Nephron (organoid): ENCODE results near the gene THSD4.

Experiments used
- H3K27ac Mint-ChIP-seq, 3 experiments: 2 replicates each; pipeline ENCODE4 v1.8.0; 2020; ENCODE audit warnings: mixed read lengths in 3 of 3, mild to moderate bottlenecking in 2 of 3, moderate library complexity in 1 of 3
- H3K27me3 Mint-ChIP-seq: 2 replicates; pipeline ENCODE4 v1.8.0; 2021; ENCODE audit warnings: low read depth, mild to moderate bottlenecking, moderate library complexity, mixed read lengths
- H3K36me3 Mint-ChIP-seq: 2 replicates; pipeline ENCODE4 v1.8.0; 2020; ENCODE audit warnings: low read depth, mixed read lengths
- H3K4me1 Mint-ChIP-seq: 2 replicates; pipeline ENCODE4 v1.8.0; 2020; ENCODE audit warnings: mixed read lengths
- H3K4me3 Mint-ChIP-seq, 3 experiments: 2 replicates each; pipeline ENCODE4 v1.8.0; 2020; ENCODE audit warnings: mild to moderate bottlenecking in 3 of 3, mixed read lengths in 3 of 3, moderate library complexity in 2 of 3
- H3K9me3 Mint-ChIP-seq: 2 replicates; pipeline ENCODE4 v1.8.0; 2020; ENCODE audit warnings: mixed read lengths
- TF ChIP-seq, protein P1 (sequence below), 3 experiments: fragments of 200-600 bp; sonication (generic); IDR thresholded peaks; one replicate each; pipeline ENCODE4 v1.5.0; 2021; ENCODE audit warnings: antibody characterized with exemption in 3 of 3; ENCODE audit not compliant: unreplicated experiment in 3 of 3

THSD4 gene

DNA sequence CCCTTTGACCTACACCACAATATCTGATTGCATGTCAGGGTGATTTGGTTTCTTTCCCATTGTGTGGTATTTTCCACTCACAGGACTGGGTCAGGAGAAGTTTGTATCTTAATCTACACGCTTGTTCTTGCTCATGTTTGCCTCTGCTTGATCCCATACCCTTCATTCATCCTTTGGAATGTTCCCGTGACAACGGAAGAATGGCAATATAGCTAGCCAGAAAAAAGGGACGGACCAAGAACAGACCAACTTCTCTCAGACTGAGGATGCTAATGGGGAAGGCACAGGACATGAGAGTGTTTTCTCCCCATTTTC, 7.8 kb upstream of the THSD4 start:
- Mint-ChIP-seq H3K4me1 (peaks cover 5% of the 10 kb centered on the region), H3K9me3 (peaks cover 6% of the 10 kb centered on the region), H3K4me3 (no peak overlapping the region), H3K36me3 (no peaks in the 10 kb centered on the region), H3K27ac (no peak overlapping the region), H3K27me3 (peaks cover 22% of the 10 kb centered on the region)
- TF ChIP-seq, protein P1, sequence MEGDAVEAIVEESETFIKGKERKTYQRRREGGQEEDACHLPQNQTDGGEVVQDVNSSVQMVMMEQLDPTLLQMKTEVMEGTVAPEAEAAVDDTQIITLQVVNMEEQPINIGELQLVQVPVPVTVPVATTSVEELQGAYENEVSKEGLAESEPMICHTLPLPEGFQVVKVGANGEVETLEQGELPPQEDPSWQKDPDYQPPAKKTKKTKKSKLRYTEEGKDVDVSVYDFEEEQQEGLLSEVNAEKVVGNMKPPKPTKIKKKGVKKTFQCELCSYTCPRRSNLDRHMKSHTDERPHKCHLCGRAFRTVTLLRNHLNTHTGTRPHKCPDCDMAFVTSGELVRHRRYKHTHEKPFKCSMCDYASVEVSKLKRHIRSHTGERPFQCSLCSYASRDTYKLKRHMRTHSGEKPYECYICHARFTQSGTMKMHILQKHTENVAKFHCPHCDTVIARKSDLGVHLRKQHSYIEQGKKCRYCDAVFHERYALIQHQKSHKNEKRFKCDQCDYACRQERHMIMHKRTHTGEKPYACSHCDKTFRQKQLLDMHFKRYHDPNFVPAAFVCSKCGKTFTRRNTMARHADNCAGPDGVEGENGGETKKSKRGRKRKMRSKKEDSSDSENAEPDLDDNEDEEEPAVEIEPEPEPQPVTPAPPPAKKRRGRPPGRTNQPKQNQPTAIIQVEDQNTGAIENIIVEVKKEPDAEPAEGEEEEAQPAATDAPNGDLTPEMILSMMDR (IDR thresholded peaks at IDR 0.05; ENCODE audit: unreplicated experiment in 3 of 3): no peak

DNA sequence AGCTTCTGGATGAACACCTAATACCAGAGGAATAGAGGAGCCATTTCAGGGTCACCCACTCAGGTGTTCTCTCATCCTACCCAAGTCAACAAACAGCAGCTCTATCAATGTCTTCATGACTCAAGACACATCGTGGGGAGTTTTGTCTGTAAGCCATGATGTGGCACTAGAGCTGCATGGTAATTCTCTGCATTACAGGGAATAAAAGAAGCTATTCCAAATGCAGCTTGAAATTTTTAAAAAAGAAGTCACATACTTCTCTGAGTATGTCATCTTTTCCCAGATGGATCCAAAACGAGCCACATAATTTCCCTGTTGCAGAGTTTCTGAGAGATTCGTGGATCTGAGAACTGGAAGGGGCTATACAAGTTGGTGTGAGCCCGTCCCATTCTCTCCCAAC, 6.1 kb upstream of the THSD4 start:
- Mint-ChIP-seq H3K9me3 (no peaks in the 10 kb centered on the region), H3K36me3 (no peaks in the 10 kb centered on the region), H3K27me3 (peaks cover 26% of the 10 kb centered on the region), H3K4me1 (no peaks in the 10 kb centered on the region), H3K27ac (no peak overlapping the region), H3K4me3 (no peak overlapping the region)
- TF ChIP-seq, protein P1 (IDR thresholded peaks at IDR 0.05; ENCODE audit: unreplicated experiment in 3 of 3): no peak

DNA sequence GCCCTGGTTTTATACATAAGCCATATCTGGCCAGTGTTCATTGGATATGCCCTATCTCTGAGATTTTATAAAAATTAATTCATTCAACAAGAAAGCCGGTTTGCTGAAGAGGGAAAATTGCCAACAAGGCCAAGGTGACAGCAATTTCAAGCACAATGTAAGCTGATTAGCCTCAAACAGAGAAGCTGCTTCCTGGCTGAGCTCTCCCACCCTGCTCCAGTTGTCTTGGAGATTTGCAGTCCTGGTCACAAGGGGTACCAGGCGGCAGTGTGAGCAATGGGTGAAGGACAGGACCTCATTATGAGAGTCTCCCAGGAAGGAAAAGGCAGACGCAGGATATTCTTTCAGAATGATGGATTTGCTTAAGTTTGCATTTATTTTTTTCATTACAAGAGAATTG, 5.4 kb upstream of the THSD4 start:
- Mint-ChIP-seq H3K4me1 (no peaks in the 10 kb centered on the region), H3K9me3 (no peaks in the 10 kb centered on the region), H3K4me3 (no peak overlapping the region), H3K27ac (no peak overlapping the region), H3K27me3 (peaks cover 32% of the 10 kb centered on the region), H3K36me3 (no peaks in the 10 kb centered on the region)
- TF ChIP-seq, protein P1 (IDR thresholded peaks at IDR 0.05; ENCODE audit: unreplicated experiment in 3 of 3): no peak

DNA sequence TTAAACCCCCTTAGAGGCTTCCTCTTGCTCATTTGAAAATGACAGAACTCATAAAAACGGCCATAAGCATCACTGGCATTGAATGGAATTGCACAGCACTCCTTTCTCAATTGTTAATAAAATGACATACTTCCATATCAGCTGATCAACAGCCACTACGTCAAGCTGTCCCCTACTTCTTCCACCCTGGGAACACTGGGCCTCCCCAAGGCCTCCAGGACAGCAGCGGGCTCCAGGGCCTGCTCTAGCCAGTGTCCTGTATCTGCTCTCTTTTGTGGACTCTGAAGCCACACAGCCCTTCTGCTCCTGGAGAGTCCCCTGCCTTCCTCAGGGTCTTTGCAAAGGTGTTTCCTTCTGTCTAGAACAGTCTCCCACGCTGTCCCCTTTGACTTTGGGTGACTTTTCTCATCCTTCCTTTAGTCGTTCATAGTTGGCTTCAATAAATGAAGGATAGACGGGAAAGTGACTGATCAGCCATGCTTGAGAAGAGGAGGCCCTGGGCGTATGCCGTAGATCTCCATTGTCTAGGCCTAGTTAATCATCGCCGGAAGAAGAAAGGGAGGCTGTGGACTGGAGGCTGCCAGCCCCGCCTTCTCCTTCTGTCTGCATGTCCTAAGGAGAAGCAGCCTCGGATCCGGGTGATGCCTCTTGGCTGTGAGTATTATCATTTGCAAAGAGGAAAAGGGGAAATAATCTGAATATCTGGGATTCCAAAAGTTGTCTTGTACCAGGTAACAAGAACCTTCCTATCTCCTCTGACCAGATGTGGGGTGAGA, 4.7 kb upstream of the THSD4 start:
- no peak overlapping the region for H3K4me3 Mint-ChIP-seq
- TF ChIP-seq, protein P1 (IDR thresholded peaks at IDR 0.05; ENCODE audit: unreplicated experiment in 3 of 3): no peak
- H3K36me3 Mint-ChIP-seq: no peaks in the 10 kb centered on the region
- H3K27me3 Mint-ChIP-seq: peaks cover 32% of the 10 kb centered on the region
- H3K4me1 Mint-ChIP-seq: no peaks in the 10 kb centered on the region
- H3K9me3 Mint-ChIP-seq: no peaks in the 10 kb centered on the region
- no peak overlapping the region for H3K27ac Mint-ChIP-seq

DNA sequence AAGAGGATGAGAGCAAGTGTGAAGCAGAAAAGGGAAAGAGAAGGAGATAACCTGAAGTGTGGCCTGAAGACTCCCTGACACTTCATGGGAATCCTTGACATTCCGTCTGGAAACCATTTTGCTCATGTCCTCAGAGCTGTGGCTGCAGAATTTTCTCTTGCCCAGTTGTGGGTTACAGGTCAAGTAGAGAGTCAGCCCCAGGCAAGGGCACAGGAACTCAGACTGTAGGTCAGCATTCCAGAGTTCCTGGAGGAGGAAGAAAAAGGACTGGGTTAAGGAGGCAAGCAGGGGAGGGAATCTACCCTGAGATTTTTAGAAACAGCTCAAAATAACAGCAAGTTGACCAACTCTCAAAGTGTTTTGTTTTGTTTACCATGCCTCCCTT, 4.1 kb upstream of the THSD4 start:
- H3K9me3 Mint-ChIP-seq: no peaks in the 10 kb centered on the region
- peaks cover 36% of the 10 kb centered on the region for H3K27me3 Mint-ChIP-seq
- H3K36me3 Mint-ChIP-seq: no peaks in the 10 kb centered on the region
- H3K27ac Mint-ChIP-seq: no peak overlapping the region
- H3K4me1 Mint-ChIP-seq: peaks cover 2% of the 10 kb centered on the region
- TF ChIP-seq, protein P1 (IDR thresholded peaks at IDR 0.05; ENCODE audit: unreplicated experiment in 3 of 3): no peak
- H3K4me3 Mint-ChIP-seq: no peak overlapping the region

DNA sequence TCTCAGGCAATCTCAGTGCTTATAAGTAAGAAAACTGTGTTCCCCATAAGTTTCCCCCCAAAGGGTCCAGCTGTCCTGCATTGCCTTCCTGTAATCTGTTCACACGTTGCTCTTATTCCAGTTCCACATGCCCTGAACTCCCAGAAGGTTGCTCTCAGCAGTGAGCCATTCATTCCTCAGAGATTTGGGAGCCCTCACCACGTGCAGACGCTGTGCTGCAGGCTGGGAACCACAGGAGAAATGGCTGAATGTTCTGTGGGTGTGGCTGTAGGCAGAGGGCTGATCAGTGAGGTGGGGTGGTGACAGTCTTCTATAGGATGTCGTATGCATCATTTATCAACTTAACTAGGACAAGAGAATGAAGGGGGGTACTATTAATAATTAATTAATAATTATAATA, 3.3 kb upstream of the THSD4 start:
- peaks cover 44% of the 10 kb centered on the region for H3K27me3 Mint-ChIP-seq
- H3K4me1 Mint-ChIP-seq: peaks cover 10% of the 10 kb centered on the region
- peak overlapping the region in 1 of 3 experiments; percentile 37 for H3K4me3 Mint-ChIP-seq
- H3K36me3 Mint-ChIP-seq: no peaks in the 10 kb centered on the region
- TF ChIP-seq, protein P1 (IDR thresholded peaks at IDR 0.05; ENCODE audit: unreplicated experiment in 3 of 3): no peak
- H3K27ac Mint-ChIP-seq: peak overlapping the region in 1 of 3 experiments; percentile 17
- no peaks in the 10 kb centered on the region for H3K9me3 Mint-ChIP-seq
